Measurements from ENCODE around the gene CCDC180.
"Not testable (repeated sequence)": the region's sequence is repeated elsewhere in the genome, so short reads cannot be mapped to it uniquely, and the experiment has no call there.

The CCDC180 gene

DNA sequence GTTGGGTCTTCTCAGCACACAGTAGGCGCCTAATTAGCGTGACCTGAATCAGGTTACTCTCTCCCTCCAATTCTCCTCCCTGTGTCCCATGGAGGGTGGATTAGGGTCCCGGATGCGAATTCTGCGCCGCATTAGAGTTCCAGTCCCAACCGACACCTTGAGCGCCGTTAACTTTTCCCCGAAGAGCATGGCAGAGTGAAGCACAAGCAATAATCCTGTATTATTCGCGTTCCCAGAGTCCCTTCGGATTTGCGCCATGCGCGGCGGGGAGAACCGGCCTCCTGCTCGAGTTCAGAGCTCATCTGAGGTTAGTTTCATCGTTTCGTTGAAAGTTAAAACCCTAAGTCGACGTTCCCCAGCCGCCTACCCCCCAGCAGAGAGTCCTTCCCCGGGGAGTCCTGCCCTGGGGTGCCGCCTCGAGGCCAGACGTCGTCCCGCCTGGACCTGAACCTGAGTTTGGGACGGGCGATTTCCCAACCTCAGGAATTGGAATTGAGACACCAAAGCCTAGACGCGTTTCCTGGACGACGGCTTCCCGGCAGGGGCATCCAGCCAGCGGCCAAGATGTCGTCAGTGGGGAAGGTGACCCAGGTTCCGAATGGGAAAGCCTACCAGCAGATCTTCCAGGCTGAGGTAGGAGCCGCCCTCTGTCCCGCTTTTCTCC lies at the start of gene CCDC180:
Gene CCDC180, plus strand, starts transcription at position 160 of the 664 bp plus-strand sequence. Its CDS starts 405 bp downstream, at position 565.
- DNase-seq (ENCODE audit: low read depth in 2 of 2) = no peak

DNA sequence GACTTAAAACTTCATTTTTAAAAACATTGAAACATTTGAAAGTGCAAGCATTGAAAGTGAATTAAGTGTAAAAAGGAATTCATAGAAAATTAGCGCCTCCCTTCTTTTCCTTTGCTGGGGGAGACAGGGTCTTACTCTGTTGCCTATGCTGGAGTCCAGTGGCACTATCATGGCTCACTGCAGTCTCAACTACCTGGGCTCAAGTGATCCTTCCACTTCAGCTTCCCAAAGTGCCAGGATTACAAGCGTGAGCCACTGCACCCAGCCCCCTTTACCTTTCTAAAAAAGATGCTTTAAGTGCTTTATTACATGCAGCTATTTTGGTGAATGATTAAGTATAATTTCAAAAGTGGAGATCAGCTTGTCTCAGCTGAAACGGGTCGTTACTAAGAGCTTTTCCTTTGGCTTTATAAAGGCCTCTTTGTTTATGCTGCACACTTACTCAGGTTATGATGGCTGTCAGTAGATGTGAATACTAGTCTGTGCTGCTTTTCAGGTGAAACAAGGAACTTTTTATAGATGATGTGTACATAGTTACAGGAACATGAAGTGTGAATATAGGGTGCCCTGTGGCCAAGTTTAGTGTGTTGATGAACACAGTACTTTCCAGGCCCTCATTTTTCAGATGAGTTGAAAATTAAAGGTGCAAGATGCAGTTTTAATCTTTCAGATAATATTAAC lies 47.5 kb upstream of the CCDC180 start:
- not testable (repeated sequence) for DNase-seq (ENCODE audit: low read depth in 2 of 2)

DNA sequence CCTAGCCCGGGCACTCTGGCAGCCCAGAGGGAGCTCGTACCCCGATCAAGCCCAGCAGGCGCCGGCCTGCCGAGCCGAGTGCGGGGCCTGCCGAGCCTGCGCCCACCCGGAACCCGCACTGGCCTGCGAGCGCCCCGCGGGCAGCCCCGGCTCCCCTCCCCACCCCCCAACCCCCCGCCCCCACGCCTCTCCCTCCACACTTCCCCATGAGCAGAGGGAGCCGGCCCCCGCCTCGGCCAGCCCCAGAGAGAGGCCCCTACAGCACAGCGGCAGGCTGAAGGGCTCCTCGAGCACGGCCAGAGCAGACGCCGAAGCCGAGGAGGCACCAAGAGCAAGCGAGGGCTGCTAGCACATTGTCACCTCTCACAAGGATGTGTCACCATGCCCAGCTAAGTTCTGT lies 36.2 kb upstream of the CCDC180 start:
- DNase-seq (ENCODE audit: low read depth in 2 of 2) = no peak

DNA sequence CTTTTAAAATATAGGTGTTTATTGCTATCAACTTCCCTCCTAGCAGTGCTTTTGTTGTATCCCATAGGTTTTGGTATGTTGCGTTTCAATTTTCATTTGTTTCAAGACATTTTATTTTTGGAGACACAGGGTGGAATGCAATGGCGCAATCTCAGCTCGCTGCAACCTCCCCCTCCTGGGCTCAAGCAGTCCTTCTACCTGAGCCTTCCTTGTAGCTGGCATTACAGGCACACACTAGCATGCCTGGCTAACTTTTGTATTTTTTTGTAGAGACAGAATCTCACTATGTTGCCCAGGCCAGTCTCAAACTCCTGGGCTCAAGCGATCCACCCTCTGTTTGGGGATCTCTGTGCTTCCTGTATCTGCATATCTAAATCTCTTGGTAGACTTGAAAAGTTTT lies 35.4 kb upstream of the CCDC180 start:
- DNase-seq (ENCODE audit: low read depth in 2 of 2) = no peak

DNA sequence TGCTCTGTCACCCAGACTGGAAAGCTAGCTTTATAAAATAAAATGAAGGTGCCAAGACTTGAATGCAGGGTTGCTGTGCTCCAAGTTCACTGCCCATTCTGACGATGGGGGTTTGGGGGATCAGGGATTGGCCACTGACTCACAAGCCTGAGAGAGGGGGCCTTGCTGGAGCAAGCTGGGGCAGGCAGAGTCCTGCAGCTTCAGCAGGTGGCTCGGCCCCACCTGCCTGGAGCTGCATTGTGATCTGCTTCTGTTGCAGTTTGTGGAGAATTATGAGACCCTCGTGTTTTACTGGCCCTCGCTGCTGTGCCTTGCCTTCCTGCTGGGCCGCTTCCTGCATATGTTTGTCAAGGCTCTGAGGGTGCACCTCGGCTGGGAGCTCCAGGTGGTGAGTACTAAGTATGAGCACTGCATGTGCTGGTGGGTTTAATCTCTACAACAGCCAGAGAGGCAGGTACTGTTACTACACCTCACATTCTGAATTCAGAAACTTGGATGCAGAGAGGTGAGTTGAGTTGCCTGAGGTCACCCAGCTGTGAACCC lies 31.1 kb upstream of the CCDC180 start:
- DNase-seq (ENCODE audit: low read depth in 2 of 2) = no peak

DNA sequence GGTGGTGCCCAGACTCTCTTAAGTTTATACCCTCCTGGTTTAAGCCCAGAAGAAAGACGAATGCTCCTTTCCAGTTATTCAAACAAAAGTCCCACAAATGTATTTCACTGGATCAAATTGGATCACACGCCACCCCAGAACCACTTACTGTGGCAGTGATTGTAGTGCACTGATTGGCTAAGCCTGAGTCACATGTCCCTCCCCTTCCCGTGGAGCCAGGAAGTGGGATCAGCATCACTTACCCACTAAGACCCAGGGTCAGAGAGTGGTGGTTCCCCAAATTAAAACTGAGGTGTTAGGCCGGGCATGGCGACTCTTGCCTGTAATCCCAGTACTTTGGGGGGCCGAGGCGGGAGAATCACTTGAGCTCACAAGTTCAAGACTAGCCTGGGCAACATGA lies 29.5 kb upstream of the CCDC180 start:
- no peak for DNase-seq (ENCODE audit: low read depth in 2 of 2)

DNA sequence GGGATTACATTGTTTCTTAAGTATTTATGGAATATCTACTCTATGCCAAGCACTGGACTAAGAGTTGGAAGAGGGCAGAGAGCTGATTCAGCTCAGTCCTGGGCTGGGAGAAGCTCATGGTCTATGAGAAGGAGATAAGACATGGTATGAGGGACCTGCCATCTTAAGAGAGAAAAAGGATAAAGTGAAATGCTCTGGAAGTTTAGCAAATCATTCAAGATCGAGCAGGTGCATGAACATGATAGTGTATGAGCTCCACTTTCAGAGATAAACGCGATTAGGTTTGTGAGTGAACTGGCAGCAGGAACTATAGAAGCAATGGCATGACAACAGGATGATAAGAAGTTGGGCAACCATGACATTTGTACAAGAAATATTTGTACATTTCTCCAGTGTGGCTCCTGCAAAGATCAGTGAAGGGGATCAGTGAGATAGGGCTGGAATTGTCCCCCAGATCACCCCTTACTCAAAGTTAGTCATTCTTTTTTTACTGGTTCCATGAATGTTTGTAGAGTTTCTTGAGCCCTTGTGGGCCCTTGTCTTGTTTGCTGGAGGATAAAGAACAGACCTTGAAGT lies 26.6 kb upstream of the CCDC180 start:
- DNase-seq (ENCODE audit: low read depth in 2 of 2) = no peak

DNA sequence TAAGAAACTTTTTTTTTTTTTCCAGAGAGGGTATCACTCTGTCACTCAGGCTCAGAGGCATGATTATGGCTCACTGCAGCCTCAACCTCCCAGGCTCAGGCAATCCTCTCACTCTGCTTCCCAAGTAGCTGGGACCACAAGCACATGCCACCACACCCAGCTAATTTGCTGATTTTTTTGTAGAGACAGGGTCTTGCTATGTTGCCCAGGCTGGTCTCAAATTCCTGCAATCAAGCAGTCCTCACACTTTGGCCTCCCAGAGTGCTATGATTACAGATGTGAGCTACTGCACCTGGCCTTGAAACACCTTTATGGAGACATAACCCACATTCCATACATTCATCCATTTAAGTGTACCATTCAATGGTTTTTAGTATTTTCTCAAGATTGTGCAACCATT lies 23.7 kb upstream of the CCDC180 start:
- no peak for DNase-seq (ENCODE audit: low read depth in 2 of 2)

DNA sequence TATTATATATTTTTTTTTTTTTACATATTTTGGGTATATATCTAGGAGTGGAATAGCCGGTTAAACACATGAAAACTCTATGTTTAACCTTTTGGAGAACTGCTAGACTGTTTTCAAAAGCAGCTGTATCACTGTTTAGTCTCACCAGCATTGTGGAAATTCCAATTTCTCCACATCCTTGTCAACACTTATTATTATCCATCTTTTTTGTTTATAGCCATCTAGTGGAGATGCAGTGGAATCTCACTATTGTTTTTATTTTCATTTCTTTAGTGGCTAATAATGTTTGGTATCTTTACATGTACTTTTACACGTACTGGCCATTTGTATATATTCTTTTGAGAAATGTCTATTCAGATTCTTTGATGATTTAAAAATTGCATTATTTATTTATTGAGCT lies 22.7 kb upstream of the CCDC180 start:
- no peak for DNase-seq (ENCODE audit: low read depth in 2 of 2)

DNA sequence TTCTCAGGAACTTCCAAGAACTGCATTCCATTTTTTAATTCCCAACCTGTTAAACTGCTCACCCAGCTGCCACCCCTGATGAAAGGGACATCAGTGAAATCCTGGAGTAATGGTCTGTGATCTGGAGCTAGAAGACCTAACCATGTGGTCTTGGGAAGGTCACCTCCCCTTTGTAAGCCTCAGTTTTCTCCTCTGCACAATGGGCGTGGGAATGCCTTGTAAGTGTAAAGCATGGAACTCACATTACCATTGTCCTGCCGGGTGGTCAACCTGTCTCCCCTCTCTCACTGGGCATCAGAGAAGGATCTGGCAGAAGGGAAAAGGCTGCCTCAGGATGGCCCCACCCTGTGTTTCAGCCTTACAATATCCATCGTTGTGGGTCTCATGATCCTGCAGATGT lies 15.3 kb upstream of the CCDC180 start:
- DNase-seq (ENCODE audit: low read depth in 2 of 2) = no peak

DNA sequence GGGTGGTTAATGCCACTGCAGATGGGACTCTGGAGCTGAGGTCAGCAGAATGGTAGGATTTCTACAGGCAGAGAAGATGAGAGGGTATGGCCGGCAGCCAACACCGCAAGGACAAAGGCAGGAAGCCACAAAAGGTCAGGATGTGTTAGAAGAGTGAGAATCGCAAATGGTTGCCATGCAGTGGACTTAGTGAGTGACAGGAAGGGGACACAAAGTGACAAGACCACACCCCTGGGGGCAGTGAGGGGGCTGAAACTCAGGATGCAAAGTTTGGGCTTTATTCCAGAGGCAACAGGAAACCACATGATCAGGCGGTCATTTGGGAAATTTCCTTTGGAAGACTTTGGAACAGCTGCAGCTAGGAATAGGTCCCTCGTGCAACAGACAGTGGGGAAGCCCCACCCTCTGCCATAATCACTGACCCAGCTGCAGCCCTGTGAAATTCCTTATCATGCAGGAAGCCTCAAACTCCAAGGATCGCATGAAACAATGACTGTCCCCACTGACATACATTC lies 14.2 kb upstream of the CCDC180 start:
- DNase-seq (ENCODE audit: low read depth in 2 of 2) = no peak

DNA sequence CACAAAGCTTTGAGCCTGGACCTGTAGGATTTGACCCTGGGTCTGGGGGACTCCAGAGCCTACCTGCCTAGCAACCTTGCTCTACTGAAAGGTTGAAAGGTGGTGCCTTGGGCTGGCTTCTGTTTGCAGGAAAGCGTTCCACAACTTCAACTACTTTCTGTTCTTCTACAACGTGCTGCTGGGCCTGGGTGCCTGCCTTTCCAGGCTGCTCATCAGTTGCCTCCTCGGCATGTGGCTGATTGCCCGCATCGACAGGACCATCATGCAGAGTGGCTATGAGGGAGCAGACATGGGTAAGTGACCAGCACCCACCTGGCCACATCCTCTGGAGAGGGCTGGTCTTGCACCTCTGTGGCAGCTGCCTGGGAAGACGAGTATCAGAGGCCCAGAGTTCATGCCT lies 13.6 kb upstream of the CCDC180 start:
- DNase-seq (ENCODE audit: low read depth in 2 of 2) = no peak

DNA sequence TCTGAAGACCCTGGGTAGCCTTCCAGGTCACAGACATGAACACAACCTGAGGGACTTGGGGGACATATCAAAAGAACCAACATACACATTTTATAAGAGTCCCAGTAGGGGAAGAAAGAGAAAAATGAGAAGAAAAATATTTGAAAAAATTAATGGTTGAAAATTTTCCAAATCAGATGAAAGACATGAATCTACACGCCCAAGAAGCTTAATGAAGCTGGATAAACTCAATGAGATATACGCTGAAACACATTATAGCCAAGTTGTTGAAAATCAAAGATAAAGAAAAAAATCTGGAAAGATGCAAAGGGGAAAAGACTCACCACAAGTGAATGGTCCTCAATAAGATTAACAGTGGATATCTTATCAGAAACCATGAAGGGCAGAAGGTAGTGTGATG lies 9.6 kb upstream of the CCDC180 start:
- DNase-seq (ENCODE audit: low read depth in 2 of 2) = no peak

DNA sequence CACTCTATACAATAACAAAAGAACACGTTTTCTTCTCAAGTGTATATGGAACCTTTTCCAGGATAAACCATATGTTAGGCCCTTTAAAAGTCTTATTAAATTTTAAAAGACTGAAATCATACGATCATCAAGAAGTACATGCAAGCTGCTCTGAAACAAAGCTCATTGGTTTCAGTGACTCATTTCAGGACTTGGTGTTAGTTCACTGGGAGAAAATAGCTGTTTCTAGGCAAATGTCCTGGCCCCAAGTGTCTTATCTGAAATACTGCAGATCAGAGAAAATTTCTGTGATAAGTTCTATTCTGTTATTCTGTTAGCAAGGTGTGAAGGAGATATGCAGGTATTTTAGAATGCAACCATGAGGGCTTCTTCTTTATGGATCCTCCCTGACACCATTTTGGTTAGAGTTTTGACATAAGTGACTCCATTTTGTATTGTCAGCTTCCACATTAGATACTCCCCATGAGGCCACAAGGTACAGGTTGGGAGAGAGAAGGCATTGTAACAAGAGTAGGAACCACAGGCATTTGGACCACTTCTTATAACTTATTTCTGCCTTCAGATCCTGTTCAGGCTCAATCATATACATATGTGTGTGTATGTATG lies 7.5 kb upstream of the CCDC180 start:
- no peak for DNase-seq (ENCODE audit: low read depth in 2 of 2)

DNA sequence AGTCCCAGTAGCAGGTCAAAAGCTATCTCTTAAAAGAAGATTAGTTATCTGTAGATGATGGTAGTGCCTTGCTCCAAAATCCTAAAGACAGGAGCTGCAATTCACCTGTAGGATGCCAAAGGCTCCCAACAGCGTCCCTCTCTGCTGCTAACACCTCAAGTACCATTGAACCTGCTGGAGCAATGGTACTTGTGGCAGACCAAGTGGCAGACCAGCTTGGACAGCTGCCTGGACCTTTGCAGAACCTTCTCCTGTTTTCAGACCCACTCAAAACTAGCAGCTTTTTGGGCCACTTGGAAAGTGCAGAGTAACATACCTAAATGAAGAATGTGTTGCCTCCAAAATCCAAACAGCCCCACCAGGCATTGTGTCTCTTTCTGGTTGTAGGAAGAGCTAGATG lies 6.9 kb upstream of the CCDC180 start:
- DNase-seq (ENCODE audit: low read depth in 2 of 2) = no peak

DNA sequence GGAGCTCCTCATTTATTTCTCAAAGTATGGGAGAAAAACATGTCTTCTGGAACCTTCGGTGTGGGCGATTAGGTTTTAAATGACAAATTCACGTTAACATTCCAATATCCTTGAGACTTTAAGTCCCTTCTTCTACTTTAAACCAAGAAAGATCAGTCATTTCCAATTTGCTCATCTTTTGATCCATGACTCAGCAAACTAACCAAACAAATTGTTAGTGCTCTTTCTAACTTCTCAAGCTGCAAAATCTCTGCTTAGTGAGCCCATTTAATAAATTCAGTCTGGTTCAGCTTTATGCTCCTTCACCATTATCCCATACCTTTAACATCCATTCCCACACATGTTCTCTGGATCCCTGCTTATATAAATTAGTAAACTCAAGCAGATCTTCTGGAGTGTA lies 5.5 kb upstream of the CCDC180 start:
- DNase-seq (ENCODE audit: low read depth in 2 of 2) = no peak

DNA sequence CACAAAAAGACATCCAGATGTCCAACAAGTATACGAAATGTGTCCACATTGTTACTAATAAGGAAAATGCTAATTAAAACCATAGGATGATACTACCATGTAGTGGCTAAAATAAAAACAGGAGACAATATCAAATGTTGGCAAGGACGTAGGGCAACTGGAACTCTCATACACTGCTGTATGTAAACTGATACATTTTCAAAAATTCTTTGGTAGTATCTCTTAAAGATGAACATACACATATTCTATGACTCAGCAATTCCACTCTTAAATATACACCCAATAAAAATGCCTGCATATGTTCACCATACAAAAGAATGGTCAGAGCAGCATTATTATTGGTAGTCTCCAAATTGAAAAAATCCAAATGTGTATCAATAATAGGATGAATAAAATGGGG lies 2.9 kb upstream of the CCDC180 start:
- DNase-seq (ENCODE audit: low read depth in 2 of 2) = no peak

DNA sequence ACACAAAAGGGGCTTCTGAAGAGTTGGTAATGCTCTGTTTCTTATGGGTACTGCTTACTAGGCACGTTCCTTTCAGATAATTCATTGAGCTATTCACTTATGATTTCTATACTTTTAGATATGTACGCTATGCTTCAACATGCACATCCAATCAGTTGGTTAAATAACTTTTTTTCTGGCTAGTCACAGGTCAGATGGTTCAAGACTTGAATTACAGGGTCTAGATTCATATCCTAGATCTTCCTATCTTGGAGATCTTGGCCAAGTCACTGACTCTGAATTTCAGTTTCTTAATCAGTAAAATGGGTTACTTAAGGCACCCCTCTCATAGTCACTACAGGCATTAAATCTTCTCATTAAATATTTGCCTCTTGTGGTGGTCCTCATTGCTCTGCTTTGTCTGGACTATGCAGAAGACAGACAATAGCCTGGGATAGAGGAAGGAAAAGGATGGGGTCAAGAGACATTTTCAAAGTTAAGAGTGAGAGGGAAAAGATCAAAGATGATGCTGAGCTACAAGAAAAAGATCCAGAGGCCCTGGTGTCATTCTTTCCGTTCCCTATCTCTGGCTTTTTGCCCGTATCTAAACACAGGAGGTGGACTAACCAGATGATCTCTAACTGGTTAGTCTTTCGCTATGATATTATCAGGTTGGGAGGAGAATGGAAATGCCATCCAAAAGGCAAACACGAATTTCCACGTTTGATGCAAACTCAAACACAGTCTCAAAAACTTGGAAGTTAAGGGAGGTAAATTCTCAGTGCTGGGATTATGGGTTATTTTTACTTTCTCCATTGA lies 1.8 kb upstream of the CCDC180 start:
- DNase-seq (ENCODE audit: low read depth in 2 of 2) = no peak

DNA sequence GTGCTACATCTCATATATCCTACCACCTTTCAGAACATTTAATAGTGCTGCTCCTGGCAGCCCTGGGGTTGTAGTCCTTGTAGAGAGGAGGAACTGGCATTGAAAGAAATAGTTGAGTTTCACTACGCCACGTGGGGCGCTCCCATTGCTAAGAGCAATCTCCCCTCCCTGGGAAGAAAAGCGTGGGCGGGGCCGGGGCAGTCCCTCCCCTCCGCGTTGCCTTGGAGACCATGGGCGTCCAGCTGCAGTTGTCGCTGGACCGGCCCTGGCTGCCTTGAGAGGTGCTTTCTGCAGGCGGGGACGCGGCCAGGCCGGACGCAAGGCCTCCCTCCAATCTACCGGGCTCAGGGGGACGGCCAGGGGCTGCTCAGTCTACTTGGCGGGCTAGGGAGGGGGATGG lies 368 bp upstream of the CCDC180 start:
- DNase-seq (ENCODE audit: low read depth in 2 of 2) = peak in 1 of 2 donors; percentile 35

DNA sequence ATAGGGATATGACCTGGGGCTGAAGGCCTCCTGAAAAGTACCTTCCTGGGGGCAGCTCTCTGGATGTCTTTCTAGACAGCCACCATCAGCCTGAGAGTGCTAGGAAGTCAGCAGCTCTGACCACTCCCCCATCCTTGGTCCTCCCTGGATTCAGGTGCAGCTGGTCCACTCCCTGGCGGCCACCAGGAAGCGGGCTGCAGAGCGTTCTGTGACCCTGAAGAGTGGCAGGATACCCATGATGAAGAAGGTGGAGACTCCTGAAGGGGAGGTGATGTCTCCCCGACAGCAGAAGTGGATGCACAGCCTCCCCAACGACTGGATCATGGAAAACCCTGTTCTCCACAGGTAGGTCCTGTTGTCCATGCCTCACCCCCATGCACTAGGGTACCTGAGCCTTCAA lies 1.8 kb downstream of the CCDC180 start:
- no peak for DNase-seq (ENCODE audit: low read depth in 2 of 2)

DNA sequence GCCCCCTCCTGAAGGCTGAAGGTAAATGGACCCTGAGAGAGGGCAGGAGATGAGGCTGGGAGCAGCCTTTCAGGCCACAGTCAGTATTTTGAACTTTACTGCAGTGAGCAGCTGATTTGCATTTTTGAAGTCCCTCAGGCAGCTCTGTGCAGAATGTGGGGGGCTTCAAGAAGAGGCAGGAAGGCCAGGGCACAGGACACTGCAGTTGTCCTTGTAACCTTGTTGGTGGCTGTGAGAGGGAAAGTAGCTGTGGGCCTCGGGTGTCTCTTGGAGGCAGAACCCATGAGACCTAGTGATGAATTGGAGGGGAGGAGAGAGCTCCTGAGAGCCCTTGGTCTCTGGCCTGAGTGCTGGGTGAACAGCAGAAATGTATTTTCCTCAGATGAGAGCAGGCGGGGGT lies 2.6 kb downstream of the CCDC180 start:
- no peak for DNase-seq (ENCODE audit: low read depth in 2 of 2)

DNA sequence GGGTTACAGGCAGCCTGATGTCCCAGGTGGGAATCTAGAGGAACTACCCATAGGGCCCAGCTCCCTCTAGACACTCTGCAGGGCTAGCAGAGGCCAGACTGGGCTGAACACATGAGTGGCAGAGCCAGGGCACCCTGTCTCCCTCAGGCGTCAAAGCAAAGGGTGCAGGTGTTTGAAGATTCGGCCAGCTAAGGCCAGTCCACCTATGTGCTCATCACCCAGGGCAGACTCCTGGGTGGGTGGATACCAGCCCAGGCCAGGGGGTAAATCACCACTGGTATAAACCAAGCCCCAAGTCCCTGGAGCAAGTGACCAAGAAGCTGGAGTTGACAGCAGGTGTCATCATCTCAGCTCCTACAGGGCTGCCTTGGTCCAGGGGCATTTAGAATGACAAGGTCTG lies 3.4 kb downstream of the CCDC180 start:
- no peak for DNase-seq (ENCODE audit: low read depth in 2 of 2)

All from stimulated activated CD8-positive, alpha-beta memory T cell treated with anti-CD3 and anti-CD28 coated beads, Interleukin-2, amount 100 ng/mL, for 48 hours (primary cell).